ENCODE measurements around the gene TEX48.
A peak's percentile ranks its signal among the peaks of the same experiment; 100 is the strongest.

TEX48 gene

GRCh38 chr9:114701988-114702387, 20.0 kb upstream of the TEX48 start:
- H3K9me3 Mint-ChIP-seq, result no peaks in the 10 kb centered on the region
- no peak overlapping the region for H3K4me3 Mint-ChIP-seq
- peaks cover 12% of the 10 kb centered on the region for H3K27me3 Mint-ChIP-seq
- H3K4me1 Mint-ChIP-seq, result peaks cover 18% of the 10 kb centered on the region
- no peak overlapping the region for H3K27ac Mint-ChIP-seq
- no peaks in the 10 kb centered on the region for H3K36me3 Mint-ChIP-seq
- ATAC-seq, result no peak

GRCh38 chr9:114697951-114698351, 16.0 kb upstream of the TEX48 start:
- Mint-ChIP-seq H3K9me3 (no peaks in the 10 kb centered on the region), H3K4me1 (peaks cover 35% of the 10 kb centered on the region), H3K27me3 (peaks cover 25% of the 10 kb centered on the region), H3K27ac (peak overlapping the region; percentile 75), H3K4me3 (peak overlapping the region; percentile 4), H3K36me3 (no peaks in the 10 kb centered on the region)
- peak; percentile 71 for ATAC-seq

GRCh38 chr9:114696814-114697544, 15.0 kb upstream of the TEX48 start:
- Mint-ChIP-seq H3K27me3 (peaks cover 25% of the 10 kb centered on the region), H3K9me3 (no peaks in the 10 kb centered on the region), H3K36me3 (no peaks in the 10 kb centered on the region), H3K4me1 (peaks cover 35% of the 10 kb centered on the region), H3K27ac (peak overlapping the region; percentile 75), H3K4me3 (no peak overlapping the region)
- peak; percentile 84 for ATAC-seq

GRCh38 chr9:114695948-114696347, 14.0 kb upstream of the TEX48 start:
- H3K9me3 Mint-ChIP-seq, result no peaks in the 10 kb centered on the region
- H3K4me1 Mint-ChIP-seq, result peaks cover 45% of the 10 kb centered on the region
- H3K27ac Mint-ChIP-seq, result no peak overlapping the region
- ATAC-seq, result no peak
- H3K27me3 Mint-ChIP-seq, result peaks cover 25% of the 10 kb centered on the region
- no peak overlapping the region for H3K4me3 Mint-ChIP-seq
- no peaks in the 10 kb centered on the region for H3K36me3 Mint-ChIP-seq

GRCh38 chr9:114694719-114695269, 12.8 kb upstream of the TEX48 start:
- H3K36me3 Mint-ChIP-seq, result no peaks in the 10 kb centered on the region
- H3K27ac Mint-ChIP-seq, result no peak overlapping the region
- H3K4me3 Mint-ChIP-seq, result no peak overlapping the region
- peaks cover 18% of the 10 kb centered on the region for H3K27me3 Mint-ChIP-seq
- ATAC-seq, result no peak
- H3K4me1 Mint-ChIP-seq, result peaks cover 55% of the 10 kb centered on the region
- H3K9me3 Mint-ChIP-seq, result no peaks in the 10 kb centered on the region

- ATAC-seq, result no peak
- H3K27me3 Mint-ChIP-seq, result peaks cover 13% of the 10 kb centered on the region
- H3K36me3 Mint-ChIP-seq, result no peaks in the 10 kb centered on the region
- peaks cover 57% of the 10 kb centered on the region for H3K4me1 Mint-ChIP-seq
- H3K27ac Mint-ChIP-seq, result no peak overlapping the region
- H3K4me3 Mint-ChIP-seq, result no peak overlapping the region
- no peaks in the 10 kb centered on the region for H3K9me3 Mint-ChIP-seq
Measured at GRCh38 chr9:114694146-114694545, 12.2 kb upstream of the TEX48 start.

GRCh38 chr9:114693248-114693855, 11.4 kb upstream of the TEX48 start:
- peaks cover 53% of the 10 kb centered on the region for H3K4me1 Mint-ChIP-seq

GRCh38 chr9:114691956-114692295, 9.9 kb upstream of the TEX48 start:
- ATAC-seq, result no peak
- Mint-ChIP-seq H3K4me3 (no peak overlapping the region), H3K9me3 (no peaks in the 10 kb centered on the region), H3K4me1 (peaks cover 39% of the 10 kb centered on the region), H3K27me3 (peaks cover 13% of the 10 kb centered on the region), H3K36me3 (no peaks in the 10 kb centered on the region), H3K27ac (peak overlapping the region; percentile 57)

More at GRCh38 chr9:114693248-114693855, 11.4 kb upstream of the TEX48 start:
- Mint-ChIP-seq H3K27me3 (peaks cover 13% of the 10 kb centered on the region), H3K27ac (no peak overlapping the region), H3K4me3 (no peak overlapping the region), H3K9me3 (no peaks in the 10 kb centered on the region), H3K36me3 (no peaks in the 10 kb centered on the region)
- no peak for ATAC-seq

- Mint-ChIP-seq H3K4me3 (peak overlapping the region; percentile 23), H3K4me1 (peaks cover 32% of the 10 kb centered on the region), H3K27ac (peak overlapping the region; percentile 57), H3K27me3 (peaks cover 13% of the 10 kb centered on the region), H3K36me3 (no peaks in the 10 kb centered on the region), H3K9me3 (no peaks in the 10 kb centered on the region)
- ATAC-seq, result peak; percentile 97
Measured at GRCh38 chr9:114691046-114691955, 9.3 kb upstream of the TEX48 start.

- H3K36me3 Mint-ChIP-seq, result no peaks in the 10 kb centered on the region
- ATAC-seq, result no peak
- H3K27me3 Mint-ChIP-seq, result peaks cover 13% of the 10 kb centered on the region
- H3K4me1 Mint-ChIP-seq, result peaks cover 32% of the 10 kb centered on the region
- H3K9me3 Mint-ChIP-seq, result no peaks in the 10 kb centered on the region
- no peak overlapping the region for H3K4me3 Mint-ChIP-seq
- H3K27ac Mint-ChIP-seq, result no peak overlapping the region
Measured at GRCh38 chr9:114690308-114690707, 8.3 kb upstream of the TEX48 start.

- H3K36me3 Mint-ChIP-seq, result no peaks in the 10 kb centered on the region
- peaks cover 28% of the 10 kb centered on the region for H3K4me1 Mint-ChIP-seq
- ATAC-seq, result no peak
- H3K9me3 Mint-ChIP-seq, result no peaks in the 10 kb centered on the region
- H3K4me3 Mint-ChIP-seq, result no peak overlapping the region
- H3K27me3 Mint-ChIP-seq, result peaks cover 11% of the 10 kb centered on the region
- no peak overlapping the region for H3K27ac Mint-ChIP-seq
Measured at GRCh38 chr9:114689813-114690212, 7.8 kb upstream of the TEX48 start.

- Mint-ChIP-seq H3K4me3 (no peak overlapping the region), H3K27me3 (peaks cover 3% of the 10 kb centered on the region), H3K36me3 (no peaks in the 10 kb centered on the region), H3K4me1 (peaks cover 22% of the 10 kb centered on the region), H3K9me3 (no peaks in the 10 kb centered on the region), H3K27ac (no peak overlapping the region)
- ATAC-seq, result no peak
Measured at GRCh38 chr9:114688909-114689610, 7.1 kb upstream of the TEX48 start.

GRCh38 chr9:114688379-114688778, 6.4 kb upstream of the TEX48 start:
- ATAC-seq, result no peak
- Mint-ChIP-seq H3K27me3 (no peaks in the 10 kb centered on the region), H3K36me3 (no peaks in the 10 kb centered on the region), H3K4me1 (peaks cover 22% of the 10 kb centered on the region), H3K27ac (no peak overlapping the region), H3K4me3 (no peak overlapping the region), H3K9me3 (no peaks in the 10 kb centered on the region)

GRCh38 chr9:114687034-114687433, 5.0 kb upstream of the TEX48 start:
- no peaks in the 10 kb centered on the region for H3K36me3 Mint-ChIP-seq
- no peak overlapping the region for H3K27ac Mint-ChIP-seq
- H3K9me3 Mint-ChIP-seq, result no peaks in the 10 kb centered on the region
- no peak overlapping the region for H3K4me3 Mint-ChIP-seq
- H3K4me1 Mint-ChIP-seq, result peaks cover 22% of the 10 kb centered on the region
- ATAC-seq, result no peak
- no peaks in the 10 kb centered on the region for H3K27me3 Mint-ChIP-seq

- Mint-ChIP-seq H3K4me1 (peaks cover 19% of the 10 kb centered on the region), H3K36me3 (no peaks in the 10 kb centered on the region), H3K4me3 (no peak overlapping the region), H3K27ac (no peak overlapping the region), H3K9me3 (no peaks in the 10 kb centered on the region), H3K27me3 (peaks cover 2% of the 10 kb centered on the region)
- no peak for ATAC-seq
Measured at GRCh38 chr9:114685951-114686350, 4.0 kb upstream of the TEX48 start.

Measured in stimulated activated memory B cell treated with anti-CD40 and anti-IgM and Interleukin-4, amounts not matched to agents 10 μg/mL and 1 μg/mL and 100 μg/mL, for 72 hours (primary cell).